ENCODE results near the gene HSPH1.

Gene HSPH1

GRCh38 chr13:31093145-31093885 lies 68.4 kb downstream of the HSPH1 start:
- no peak for DNase-seq

GRCh38 chr13:31092646-31093045 lies 69.1 kb downstream of the HSPH1 start:
- DNase-seq = no peak

- no peak for DNase-seq
Observed at GRCh38 chr13:31090961-31091624, 70.6 kb downstream of the HSPH1 start.

GRCh38 chr13:31090096-31090495 lies 71.6 kb downstream of the HSPH1 start:
- no peak for DNase-seq

GRCh38 chr13:31089649-31090048 lies 72.1 kb downstream of the HSPH1 start:
- DNase-seq = no peak

GRCh38 chr13:31088826-31089420 lies 72.8 kb downstream of the HSPH1 start:
- no peak for DNase-seq

Measured in NCI-H446 (cell line).